ENCODE measurements around the gene SPAG17. TPM values are rescaled to one million over a fixed set of nuclear protein-coding genes. Genes with fewer than 3 reads are reported as not detected.

Gene SPAG17
- polyA plus RNA-seq, 4 donors, result 5.9 to 10.0 (median 8.7) TPM

GRCh38 chr1:118169016-118169415, 16.0 kb downstream of the SPAG17 start:
- no peak for DNase-seq (ENCODE audit: low read depth in 4 of 4, low spot score in 3 of 4)

- DNase-seq (ENCODE audit: low read depth in 4 of 4, low spot score in 3 of 4), result no peak
Observed at GRCh38 chr1:118160806-118161205, 24.2 kb downstream of the SPAG17 start.

- DNase-seq (ENCODE audit: low read depth in 4 of 4, low spot score in 3 of 4), result peak in 2 of 4 donors; percentile 34 to 38
Observed at GRCh38 chr1:118159569-118159968, 25.5 kb downstream of the SPAG17 start.

- no peak for DNase-seq (ENCODE audit: low read depth in 4 of 4, low spot score in 3 of 4)
Observed at GRCh38 chr1:118158924-118159323, 26.1 kb downstream of the SPAG17 start.

GRCh38 chr1:118157506-118157905, 27.5 kb downstream of the SPAG17 start:
- no peak for DNase-seq (ENCODE audit: low read depth in 4 of 4, low spot score in 3 of 4)

GRCh38 chr1:118155106-118155505, 29.9 kb downstream of the SPAG17 start:
- DNase-seq (ENCODE audit: low read depth in 4 of 4, low spot score in 3 of 4), result no peak

- DNase-seq (ENCODE audit: low read depth in 4 of 4, low spot score in 3 of 4), result no peak
Observed at GRCh38 chr1:118154220-118154619, 30.8 kb downstream of the SPAG17 start.

- DNase-seq (ENCODE audit: low read depth in 4 of 4, low spot score in 3 of 4), result peak; percentile 50 to 61 (median 57)
Observed at GRCh38 chr1:118151312-118151937, 33.6 kb downstream of the SPAG17 start.

GRCh38 chr1:118149799-118150198, 35.2 kb downstream of the SPAG17 start:
- no peak for DNase-seq (ENCODE audit: low read depth in 4 of 4, low spot score in 3 of 4)

GRCh38 chr1:118148034-118148433, 37.0 kb downstream of the SPAG17 start:
- DNase-seq (ENCODE audit: low read depth in 4 of 4, low spot score in 3 of 4), result no peak

GRCh38 chr1:118147522-118147921, 37.5 kb downstream of the SPAG17 start:
- no peak for DNase-seq (ENCODE audit: low read depth in 4 of 4, low spot score in 3 of 4)

- DNase-seq (ENCODE audit: low read depth in 4 of 4, low spot score in 3 of 4), result no peak
Observed at GRCh38 chr1:118145721-118146120, 39.3 kb downstream of the SPAG17 start.

- DNase-seq (ENCODE audit: low read depth in 4 of 4, low spot score in 3 of 4), result peak in 1 of 4 donors; percentile 12
Observed at GRCh38 chr1:118144684-118145083, 40.3 kb downstream of the SPAG17 start.

- no peak for DNase-seq (ENCODE audit: low read depth in 4 of 4, low spot score in 3 of 4)
Observed at GRCh38 chr1:118143831-118144230, 41.2 kb downstream of the SPAG17 start.

GRCh38 chr1:118143121-118143520, 41.9 kb downstream of the SPAG17 start:
- DNase-seq (ENCODE audit: low read depth in 4 of 4, low spot score in 3 of 4), result no peak

GRCh38 chr1:118142546-118142945, 42.5 kb downstream of the SPAG17 start:
- no peak for DNase-seq (ENCODE audit: low read depth in 4 of 4, low spot score in 3 of 4)

- DNase-seq (ENCODE audit: low read depth in 4 of 4, low spot score in 3 of 4), result no peak
Observed at GRCh38 chr1:118137900-118138299, 47.1 kb downstream of the SPAG17 start.

GRCh38 chr1:118136187-118136941, 48.7 kb downstream of the SPAG17 start:
- DNase-seq (ENCODE audit: low read depth in 4 of 4, low spot score in 3 of 4), result no peak

GRCh38 chr1:118132000-118132399, 53.0 kb downstream of the SPAG17 start:
- no peak for DNase-seq (ENCODE audit: low read depth in 4 of 4, low spot score in 3 of 4)

- DNase-seq (ENCODE audit: low read depth in 4 of 4, low spot score in 3 of 4), result no peak
Observed at GRCh38 chr1:118128761-118129160, 56.3 kb downstream of the SPAG17 start.

- DNase-seq (ENCODE audit: low read depth in 4 of 4, low spot score in 3 of 4), result no peak
Observed at GRCh38 chr1:118124064-118124463, 61.0 kb downstream of the SPAG17 start.

Measured in right renal pelvis (tissue), 4 donors.